Left hindlimb (tissue), 1 donor: Measurements from ENCODE around the gene KCNIP4.

Experiments used
- DNase-seq: peaks from one replicate; pipeline ENCODE4 v3.0.0-alpha.2; 2018

The KCNIP4 gene

DNA sequence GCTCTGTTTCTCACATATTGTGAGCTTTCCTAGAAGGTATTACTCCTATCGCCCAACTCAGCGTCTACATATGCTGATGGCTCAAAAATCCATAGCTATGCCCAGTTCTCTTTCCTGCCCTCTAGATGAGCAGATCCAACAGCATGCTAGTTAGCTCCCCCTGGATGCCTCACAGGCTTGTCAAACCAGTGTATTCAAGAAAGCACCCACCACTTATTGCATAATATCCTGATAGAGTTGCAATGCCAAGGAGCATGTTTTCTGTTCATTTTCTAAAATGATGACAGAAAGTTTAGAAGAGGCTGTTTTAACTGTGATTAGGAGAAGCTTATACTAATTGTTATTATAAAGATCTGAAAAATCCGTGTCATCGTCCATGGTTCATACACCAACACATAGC is 1250.2 kb downstream of the KCNIP4 start:
- no peak for DNase-seq

DNA sequence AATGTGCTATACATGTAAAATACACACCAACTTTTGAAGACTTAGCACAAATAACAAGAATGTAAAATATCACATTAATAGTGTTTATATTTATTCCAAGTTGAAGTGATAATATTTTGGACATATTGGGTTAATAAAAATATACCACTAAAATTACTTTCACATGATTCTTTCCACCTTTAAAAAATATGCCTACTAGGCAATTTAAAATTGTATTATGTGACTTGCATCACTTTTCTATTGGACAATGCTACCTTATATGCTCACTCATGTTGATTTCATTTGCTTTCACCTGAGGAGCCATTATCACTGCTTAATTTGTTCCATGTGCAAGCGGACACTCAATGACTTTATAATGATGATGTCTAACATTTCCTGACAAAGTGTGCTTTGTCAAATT is 1251.8 kb downstream of the KCNIP4 start:
- DNase-seq: no peak

DNA sequence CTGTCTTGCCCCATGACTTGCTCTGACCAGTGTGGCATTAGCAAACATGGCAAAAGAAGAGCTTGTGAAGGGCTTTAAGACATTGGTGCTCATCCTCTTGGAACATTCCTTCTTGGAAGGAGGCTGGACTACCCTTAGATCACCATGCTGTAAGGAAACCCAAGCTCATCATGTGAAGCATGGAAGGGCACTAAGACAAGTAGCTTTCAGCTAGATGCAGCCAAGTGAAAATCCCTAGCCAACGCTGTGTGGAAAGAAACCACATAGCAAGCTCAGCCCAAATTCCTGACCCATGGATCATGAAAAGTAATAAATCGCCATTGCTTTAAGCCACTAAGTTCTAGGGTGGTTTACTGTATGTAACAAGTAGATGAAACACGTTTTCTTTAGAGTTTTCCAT is 1260.7 kb downstream of the KCNIP4 start:
- no peak for DNase-seq

DNA sequence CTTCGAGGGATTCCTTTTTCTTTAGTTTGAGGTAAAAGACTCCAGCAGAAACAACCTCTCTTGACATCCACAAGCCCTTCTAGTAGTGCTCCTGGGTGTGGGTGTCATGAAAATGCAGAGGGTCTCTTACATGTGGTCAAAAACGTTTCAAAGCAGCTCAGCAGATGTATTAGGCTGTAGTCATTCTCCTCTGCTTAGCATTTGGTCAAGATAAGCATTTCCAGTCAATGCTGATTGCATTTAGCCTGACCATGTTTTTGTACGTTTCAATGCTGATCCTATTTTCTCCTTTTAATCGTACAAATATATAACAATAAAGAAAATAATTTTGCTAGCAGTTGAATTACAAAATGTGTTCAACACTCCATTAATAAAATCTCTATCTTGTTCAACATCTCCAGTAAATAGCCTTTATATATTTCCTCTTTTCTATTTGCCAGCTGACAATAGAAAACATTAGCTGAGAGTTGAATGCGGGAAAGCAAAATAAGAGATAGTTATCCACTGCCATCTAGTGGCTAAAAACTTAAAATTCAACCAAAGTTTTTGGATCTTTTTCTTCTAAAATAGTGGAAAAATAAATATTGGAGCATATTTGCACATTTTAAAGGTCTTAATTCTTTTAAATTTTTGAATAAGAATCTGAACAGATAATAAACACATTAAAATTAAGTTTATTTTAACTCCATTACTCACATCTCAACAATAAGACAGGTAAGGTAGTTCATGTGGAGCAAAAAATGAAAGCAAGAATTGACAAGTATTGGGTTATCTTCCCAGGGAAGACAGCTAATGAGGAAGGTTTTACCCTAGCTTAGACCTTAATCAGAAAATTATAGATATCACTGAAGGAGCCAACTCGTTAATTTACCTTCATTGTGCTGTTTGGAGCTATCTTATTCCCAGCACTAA is 1263.5 kb downstream of the KCNIP4 start:
- DNase-seq: no peak

DNA sequence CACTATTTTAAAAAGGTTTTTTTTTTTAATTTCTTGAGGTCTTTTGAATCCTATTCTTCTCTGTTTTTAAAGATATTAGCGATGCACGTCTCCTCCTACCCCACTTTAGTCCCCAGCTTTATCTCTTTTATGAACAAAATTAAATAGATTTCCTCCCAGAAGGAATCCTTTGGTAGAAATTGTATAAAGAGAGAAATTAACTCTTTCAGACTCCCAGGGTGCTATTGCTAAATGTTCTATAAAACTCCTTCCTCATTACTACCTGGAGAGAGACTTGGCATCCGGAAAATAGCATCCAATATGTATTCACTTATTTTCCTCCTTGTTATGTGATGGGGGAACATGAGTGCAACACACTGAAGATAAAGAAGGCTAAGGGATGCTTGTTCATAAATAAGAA is 1264.8 kb downstream of the KCNIP4 start:
- no peak for DNase-seq

DNA sequence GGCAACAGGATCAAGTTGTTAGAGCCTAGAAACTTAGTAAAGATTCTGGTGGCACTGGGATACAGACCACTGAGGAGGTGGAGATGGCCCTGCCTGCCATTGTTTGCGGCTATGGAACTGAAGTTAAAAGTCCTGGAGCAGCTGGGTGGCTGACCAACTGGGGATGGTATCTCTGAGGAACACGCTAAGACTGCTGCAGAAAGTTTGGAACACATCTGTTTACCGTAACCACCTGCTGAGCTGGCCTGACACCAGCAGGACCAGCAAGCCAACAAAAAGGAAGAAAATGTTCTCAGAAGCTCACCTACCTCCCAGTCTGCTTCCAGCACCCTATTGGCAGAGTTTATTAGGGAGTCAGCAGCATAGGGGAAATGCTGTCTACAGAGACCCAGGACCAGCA is 1265.7 kb downstream of the KCNIP4 start:
- DNase-seq: no peak

DNA sequence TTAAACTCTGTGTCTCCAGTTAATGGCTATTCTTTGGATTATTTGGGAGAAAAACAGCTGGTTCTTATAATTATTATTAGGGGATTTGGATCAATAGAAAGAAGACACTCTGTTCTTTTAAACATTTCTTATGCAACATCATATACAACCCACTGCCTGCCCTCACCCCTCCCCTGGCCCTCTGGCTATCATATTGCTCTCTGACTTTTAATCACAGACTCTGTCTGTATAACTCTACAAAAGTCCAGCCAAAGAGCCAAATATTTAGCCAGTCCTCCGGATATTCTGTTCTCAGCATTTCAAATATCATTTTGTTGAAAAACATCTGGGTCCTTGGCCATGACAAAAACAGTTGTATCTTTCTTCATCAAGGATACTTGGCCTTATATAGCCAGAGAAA is 1267.3 kb downstream of the KCNIP4 start:
- no peak for DNase-seq

DNA sequence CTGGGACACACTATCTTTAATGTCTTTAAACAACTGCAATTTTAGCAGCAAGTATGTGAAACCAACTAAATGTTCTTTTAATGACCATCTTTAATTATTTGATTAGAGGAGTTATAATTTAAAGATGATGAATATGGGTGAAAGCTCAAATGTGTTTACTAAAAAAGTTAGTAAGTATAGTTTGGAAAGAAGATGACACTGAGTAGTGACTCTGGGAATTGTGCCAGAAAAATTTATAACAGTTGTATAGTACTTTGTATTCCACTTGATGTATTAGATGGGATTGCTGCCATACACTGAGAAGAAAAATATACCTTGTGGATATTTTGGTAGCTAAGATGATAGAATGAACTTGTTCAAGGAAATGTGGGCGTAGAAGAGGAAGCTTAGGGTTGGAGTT is 1267.8 kb downstream of the KCNIP4 start:
- DNase-seq: no peak

DNA sequence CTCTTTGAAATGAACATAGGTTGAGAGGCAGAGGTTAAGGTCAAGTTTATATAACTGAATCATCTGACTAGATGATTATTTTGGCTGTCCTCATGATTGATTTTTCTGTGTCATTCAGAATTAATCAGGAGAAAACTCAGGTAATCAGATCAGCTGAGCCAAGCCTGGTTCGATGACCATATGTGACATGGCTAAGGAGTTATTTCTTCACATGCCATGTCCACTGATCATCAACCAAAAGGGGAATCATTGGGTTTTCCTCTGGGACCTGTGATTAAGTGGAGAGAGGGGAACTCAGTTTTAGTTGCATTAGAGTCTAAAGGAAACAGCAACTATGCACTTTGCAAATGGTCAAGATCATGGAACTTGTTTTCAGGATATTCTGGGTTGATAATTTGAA is 1268.6 kb downstream of the KCNIP4 start:
- DNase-seq: no peak
